SK-N-SH (cell line): ENCODE results near the gene OPN1LW. TPM values are rescaled to one million over a fixed set of nuclear protein-coding genes. Genes with fewer than 3 reads are reported as not detected.

ENCODE experiments used
- CTCF ChIA-PET: fragments of 300-600, 350-600 bp; formaldehyde crosslinking; extraction: SDS; loops from one replicate; lab custom pipeline; 2021; lab: Yijun Ruan, JAX
- POLR2A ChIA-PET: fragments of 350-600 bp; sonication (Branson Sonifier 250); formaldehyde crosslinking; extraction: SDS; loops from one replicate; lab custom pipeline; 2020; ENCODE audit warnings: antibody characterized with exemption, inconsistent platforms; lab: Yijun Ruan, JAX
- DNase-seq: peaks from one replicate; pipeline ENCODE4 v3.0.0; 2012
- H2AFZ ChIP-seq: fragments of 200-600 bp; sonication (generic); 2 replicates; pipeline ENCODE4 v1.8.1; 2016; ENCODE audit warnings: antibody characterized with exemption, mild to moderate bottlenecking, low read depth
- H3F3A ChIP-seq: fragments of 200-600 bp; sonication (generic); replicated peaks from 2 replicates; pipeline ENCODE3; 2016; ENCODE audit warnings: antibody characterized with exemption, mild to moderate bottlenecking; ENCODE audit not compliant: insufficient read depth
- H3K27ac ChIP-seq, 2 experiments: fragments of 200-500 bp in 1 of 2; fragments of 200-600 bp in 1 of 2; sonication (Bioruptor generic) in 1 of 2; sonication (generic), shearing (Covaris generic) in 1 of 2; 2 replicates each; pipeline versions ENCODE4 v1.5.1 to v1.6.1; 2014 to 2016; ENCODE audit warnings: low read depth in 2 of 2, inconsistent platforms in 1 of 2, low read length in 1 of 2, mild to moderate bottlenecking in 1 of 2, mixed read lengths in 1 of 2
- H3K27me3 ChIP-seq: fragments of 200-600 bp; sonication (generic), shearing (Covaris generic); 2 replicates; pipeline ENCODE4 v1.6.1; 2016; ENCODE audit warnings: mixed run types; ENCODE audit not compliant: insufficient read depth
- H3K36me3 ChIP-seq, 2 experiments: fragments of 200-500 bp in 1 of 2; fragments of 200-600 bp in 1 of 2; sonication (Bioruptor generic) in 1 of 2; sonication (generic) in 1 of 2; replicated peaks in 1 of 2; 2 replicates each; pipeline versions ENCODE3 to v1.5.1; 2014 to 2016; ENCODE audit warnings: low read length in 1 of 2, mild to moderate bottlenecking in 1 of 2; ENCODE audit not compliant: insufficient read depth in 2 of 2, control insufficient read depth in 1 of 2
- H3K4me1 ChIP-seq, 2 experiments: fragments of 200-500 bp in 1 of 2; fragments of 200-600 bp in 1 of 2; sonication (Bioruptor generic) in 1 of 2; sonication (generic), shearing (Covaris generic) in 1 of 2; 2 replicates each; pipeline versions ENCODE4 v1.5.1 to v1.6.1; 2014 to 2016; ENCODE audit warnings: low read depth in 1 of 2, low read length in 1 of 2, mixed run types in 1 of 2; ENCODE audit not compliant: insufficient read depth in 2 of 2, control insufficient read depth in 1 of 2
- H3K4me2 ChIP-seq: fragments of 200-600 bp; sonication (generic), shearing (Covaris generic); 2 replicates; pipeline ENCODE4 v1.6.1; 2017; ENCODE audit warnings: mixed run types
- H3K4me3 ChIP-seq, 2 experiments: fragments of 200-500 bp in 1 of 2; fragments of 200-600 bp in 1 of 2; sonication (Bioruptor generic) in 1 of 2; sonication (generic), shearing (Covaris generic) in 1 of 2; 2 replicates each; pipeline versions ENCODE4 v1.5.1 to v1.8.1; 2014 to 2016; ENCODE audit warnings: low read depth in 2 of 2, inconsistent platforms in 1 of 2, low read length in 1 of 2, mild to moderate bottlenecking in 1 of 2, mixed read lengths in 1 of 2, moderate library complexity in 1 of 2
- H3K79me2 ChIP-seq: fragments of 200-600 bp; sonication (generic); 2 replicates; pipeline ENCODE4 v1.8.1; 2017; ENCODE audit warnings: mild to moderate bottlenecking; ENCODE audit not compliant: insufficient read depth
- H3K9ac ChIP-seq: fragments of 200-600 bp; sonication (generic); 2 replicates; pipeline ENCODE4 v1.6.1; 2017; ENCODE audit warnings: mixed run types
- H3K9me2 ChIP-seq: fragments of 200-600 bp; sonication (generic); 2 replicates; pipeline ENCODE4 v1.6.1; 2017; ENCODE audit warnings: mixed run types
- H3K9me3 ChIP-seq: fragments of 200-600 bp; sonication (generic); 2 replicates; pipeline ENCODE4 v1.6.1; 2017; ENCODE audit warnings: mixed run types, mild to moderate bottlenecking, moderate library complexity
- H4K20me1 ChIP-seq: fragments of 200-600 bp; sonication (generic); 2 replicates; pipeline ENCODE4 v1.6.1; 2017; ENCODE audit warnings: mild to moderate bottlenecking, mixed run types; ENCODE audit not compliant: insufficient read depth
- CHD2 ChIP-seq: fragments of 150-350 bp; IDR thresholded peaks from 2 replicates; pipeline ENCODE4 v1.6.1; 2018; ENCODE audit warnings: low read length; ENCODE audit not compliant: partially characterized antibody
- EZH2phosphoT487 ChIP-seq: fragments of 200-600 bp; sonication (generic); IDR thresholded peaks from 2 replicates; pipeline ENCODE4 v1.6.1; 2017; ENCODE audit warnings: low read depth, mixed run types, mild to moderate bottlenecking, antibody characterized with exemption, moderate library complexity, borderline replicate concordance
- FOXJ3 ChIP-seq: sonication (generic); formaldehyde crosslinking; IDR thresholded peaks from 2 replicates; pipeline ENCODE4 v1.5.1; 2020; ENCODE audit warnings: mild to moderate bottlenecking, missing genetic modification reagents
- GATA2 ChIP-seq: sonication (generic); formaldehyde crosslinking; IDR thresholded peaks from 2 replicates; pipeline ENCODE4 v1.5.0; 2020; ENCODE audit warnings: mild to moderate bottlenecking, missing genetic modification reagents
- JUND ChIP-seq: IDR thresholded peaks from 2 replicates; pipeline ENCODE4 v1.4.0; 2012
- MAX ChIP-seq: IDR thresholded peaks from 2 replicates; pipeline ENCODE4 v1.4.0; 2012; ENCODE audit warnings: low read depth
- MEF2A ChIP-seq: IDR thresholded peaks from 2 replicates; pipeline ENCODE4 v1.4.0; 2012; ENCODE audit warnings: low read depth, borderline replicate concordance
- MXI1 ChIP-seq: IDR thresholded peaks from 2 replicates; pipeline ENCODE4 v1.6.1; 2012; ENCODE audit warnings: mild to moderate bottlenecking, low read depth, low read length, improper control_type of control experiment
- NFIC ChIP-seq: IDR thresholded peaks from 2 replicates; pipeline ENCODE4 v1.4.0; 2012; ENCODE audit warnings: borderline replicate concordance
- NRF1 ChIP-seq: IDR thresholded peaks from 2 replicates; pipeline ENCODE4 v1.6.1; 2012; ENCODE audit warnings: low read depth, mild to moderate bottlenecking, low read length
- RAD21 ChIP-seq: IDR thresholded peaks from 2 replicates; pipeline ENCODE4 v1.6.1; 2012; ENCODE audit warnings: mild to moderate bottlenecking, low read length
- RCOR1 ChIP-seq: fragments of 150-350 bp; IDR thresholded peaks from 2 replicates; pipeline ENCODE4 v1.6.1; 2017; ENCODE audit warnings: antibody characterized with exemption, low read length
- REST ChIP-seq: IDR thresholded peaks from 2 replicates; pipeline ENCODE4 v1.6.1; 2012; ENCODE audit warnings: mild to moderate bottlenecking, low read depth, low read length, moderate library complexity
- TAF1 ChIP-seq: IDR thresholded peaks from 2 replicates; pipeline ENCODE4 v1.6.1; 2012; ENCODE audit warnings: low read depth, mild to moderate bottlenecking, low read length, moderate library complexity, borderline replicate concordance
- TEAD4 ChIP-seq: IDR thresholded peaks from 2 replicates; pipeline ENCODE4 v1.4.0; 2012; ENCODE audit warnings: mild to moderate bottlenecking, borderline replicate concordance; ENCODE audit not compliant: insufficient read depth
- USF1 ChIP-seq: IDR thresholded peaks from 2 replicates; pipeline ENCODE4 v1.4.0; 2012; ENCODE audit warnings: low read depth, borderline replicate concordance
- USF2 ChIP-seq: fragments of 150-350 bp; IDR thresholded peaks from 2 replicates; pipeline ENCODE4 v1.6.1; 2017; ENCODE audit warnings: antibody characterized with exemption, low read length, low read depth, borderline replicate concordance
- YY1 ChIP-seq: IDR thresholded peaks from 2 replicates; pipeline ENCODE4 v1.4.0; 2012; ENCODE audit warnings: low read depth, mild to moderate bottlenecking
- ZBTB33 ChIP-seq: IDR thresholded peaks from 2 replicates; pipeline ENCODE4 v1.4.0; 2012; ENCODE audit warnings: low read depth, borderline replicate concordance
- WGBS: methylation state at CpG from one replicate; pipeline ENCODE4 v1.1.6; 2017; ENCODE audit warnings: low lambda C conversion rate; 5-methylcytosine and 5-hydroxymethylcytosine counted together
- polyA plus RNA-seq, 3 experiments: library from polyadenylated mRNA; depleted of rRNA; stranded (reverse); fragments of >200 nt; gene quantifications; 2 replicates each; pipeline ENCODE4 v1.2.3, GENCODE V29; 2012
- TF ChIP-seq, protein P1 (sequence below): fragments of 200-600 bp; sonication (generic); IDR thresholded peaks from 2 replicates; pipeline ENCODE4 v1.6.1; 2017; ENCODE audit warnings: antibody characterized with exemption, mild to moderate bottlenecking, moderate library complexity

The OPN1LW gene
- polyA plus RNA-seq, 1 of the 3 experiments (the other 2 are of a cell fraction) = not detected

DNA sequence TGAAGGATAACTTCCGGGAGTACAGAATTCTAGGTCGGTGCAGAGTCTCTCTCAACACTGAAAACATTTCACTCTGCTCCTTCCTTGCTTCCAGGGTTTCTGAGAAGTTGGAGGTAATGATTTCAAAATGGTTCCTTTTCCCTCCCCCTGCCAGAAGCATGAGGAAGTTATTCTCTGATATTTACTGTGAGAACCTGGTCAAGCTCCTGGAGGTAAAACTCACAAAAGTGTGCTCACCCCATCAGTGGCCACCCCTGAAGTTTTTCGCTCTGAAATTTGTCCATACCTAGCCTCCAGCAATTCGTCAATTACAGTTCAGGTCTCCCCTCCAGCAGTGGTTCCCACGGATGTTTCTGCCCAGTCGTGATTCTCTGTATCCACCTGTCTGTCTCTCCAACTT, 30.3 kb upstream of the OPN1LW start (continued):
- TF ChIP-seq TAF1 = no peak
- TF ChIP-seq, protein P1, sequence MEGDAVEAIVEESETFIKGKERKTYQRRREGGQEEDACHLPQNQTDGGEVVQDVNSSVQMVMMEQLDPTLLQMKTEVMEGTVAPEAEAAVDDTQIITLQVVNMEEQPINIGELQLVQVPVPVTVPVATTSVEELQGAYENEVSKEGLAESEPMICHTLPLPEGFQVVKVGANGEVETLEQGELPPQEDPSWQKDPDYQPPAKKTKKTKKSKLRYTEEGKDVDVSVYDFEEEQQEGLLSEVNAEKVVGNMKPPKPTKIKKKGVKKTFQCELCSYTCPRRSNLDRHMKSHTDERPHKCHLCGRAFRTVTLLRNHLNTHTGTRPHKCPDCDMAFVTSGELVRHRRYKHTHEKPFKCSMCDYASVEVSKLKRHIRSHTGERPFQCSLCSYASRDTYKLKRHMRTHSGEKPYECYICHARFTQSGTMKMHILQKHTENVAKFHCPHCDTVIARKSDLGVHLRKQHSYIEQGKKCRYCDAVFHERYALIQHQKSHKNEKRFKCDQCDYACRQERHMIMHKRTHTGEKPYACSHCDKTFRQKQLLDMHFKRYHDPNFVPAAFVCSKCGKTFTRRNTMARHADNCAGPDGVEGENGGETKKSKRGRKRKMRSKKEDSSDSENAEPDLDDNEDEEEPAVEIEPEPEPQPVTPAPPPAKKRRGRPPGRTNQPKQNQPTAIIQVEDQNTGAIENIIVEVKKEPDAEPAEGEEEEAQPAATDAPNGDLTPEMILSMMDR = no peak
- no peak for TF ChIP-seq FOXJ3 (CRISPR knock-in tag)
- no peak for TF ChIP-seq REST
- no peak for TF ChIP-seq NRF1

- DNase-seq = no peak
- Histone ChIP-seq H3K4me2 (no peak overlapping the region), H3K27ac (no peak overlapping the region), H3K27me3 (peaks cover 24% of the 10 kb centered on the region; the same call in 1 of the 2 replicates), H3K9me2 (no peaks in the 10 kb centered on the region), H3K9ac (no peak overlapping the region), H3K79me2 (no peaks in the 10 kb centered on the region), H3K36me3 (no peaks in the 10 kb centered on the region), H3K4me3 (no peak overlapping the region), H2AFZ (no peak overlapping the region), H3K4me1 (peaks cover 0 to 8% of the 10 kb centered on the region in 2 experiments; a peak in 1 of 4 replicates), H3K9me3 (no peaks in the 10 kb centered on the region), H4K20me1 (no peaks in the 10 kb centered on the region), H3F3A (no peaks in the 10 kb centered on the region)
- POLR2A ChIA-PET = interaction anchor here (0.5 kb wide), 1 partner anchor 109 kb away, joined by 3 read pairs; no protein-coding TSS in a partner anchor
- TF ChIP-seq RCOR1 = no peak
- no peak for TF ChIP-seq GATA2 (CRISPR knock-in tag)
- no peak for TF ChIP-seq JUND
- no peak for TF ChIP-seq TEAD4
- no peak for TF ChIP-seq YY1
- no peak for TF ChIP-seq NFIC
- no peak for TF ChIP-seq RAD21
- no peak for TF ChIP-seq EZH2phosphoT487
- no peak for TF ChIP-seq TAF1
- TF ChIP-seq MAX = no peak
- TF ChIP-seq NRF1 = no peak
- no peak for TF ChIP-seq CHD2
- TF ChIP-seq ZBTB33 = no peak
- no peak for TF ChIP-seq MEF2A
- no peak for TF ChIP-seq USF1
- no peak for TF ChIP-seq MXI1
- no peak for TF ChIP-seq USF2
- CTCF ChIA-PET = no interaction called here
- 58% methylated on average over 5 of the region's 5 CpGs for WGBS
Observed at GRCh38 chrX:154114652-154115051, 29.4 kb upstream of the OPN1LW start.
